Keratinocyte (primary cell): ENCODE results near the gene FRRS1L. TPM values are rescaled to one million over a fixed set of nuclear protein-coding genes. Genes with fewer than 3 reads are reported as not detected.

Source experiments
- DNase-seq: peaks from one replicate; pipeline ENCODE4 v3.0.0-alpha.2; 2011; ENCODE audit warnings: low read depth, missing footprints, low spot score
- FAIRE-seq: peaks from 2 replicates; lab custom pipeline; 2011; peaks lifted over from hg19 to GRCh38; lab: Jason Lieb, UNC
- H2AFZ ChIP-seq: 2 replicates; pipeline ENCODE4 v1.6.0; 2012; ENCODE audit warnings: low read length, control low read depth, inconsistent platforms; ENCODE audit not compliant: control insufficient read depth
- H3K27ac ChIP-seq: 2 replicates; pipeline ENCODE4 v1.5.1; 2011; ENCODE audit warnings: low read length; ENCODE audit not compliant: control insufficient read depth, insufficient read depth
- H3K27me3 ChIP-seq: 3 replicates; pipeline ENCODE4 v1.6.0; 2011; ENCODE audit warnings: low read length; ENCODE audit not compliant: control insufficient read depth, insufficient read depth; ENCODE audit errors: extremely low read depth
- H3K36me3 ChIP-seq, 2 experiments: 2 replicates in 1 of 2; 3 replicates in 1 of 2; pipeline ENCODE4 v1.5.1; 2011; ENCODE audit warnings: low read length in 2 of 2, mild to moderate bottlenecking in 1 of 2; ENCODE audit not compliant: control insufficient read depth in 2 of 2, insufficient read depth in 2 of 2; ENCODE audit errors: extremely low read depth in 1 of 2
- H3K4me1 ChIP-seq: 3 replicates; pipeline ENCODE4 v1.5.1; 2011; ENCODE audit warnings: low read length; ENCODE audit not compliant: control insufficient read depth, insufficient read depth; ENCODE audit errors: extremely low read depth
- H3K4me2 ChIP-seq: 3 replicates; pipeline ENCODE4 v1.6.0; 2011; ENCODE audit warnings: low read depth, low read length; ENCODE audit not compliant: control insufficient read depth, insufficient read depth; ENCODE audit errors: extremely low read depth
- H3K4me3 ChIP-seq, 3 experiments: fragments of 200-600 bp in 1 of 3; sonication (generic) in 1 of 3; 2 replicates in 2 of 3; 3 replicates in 1 of 3; pipeline ENCODE4 v1.5.1; 2011 to 2016; ENCODE audit warnings: low read length in 3 of 3, mild to moderate bottlenecking in 3 of 3, control low read depth in 2 of 3, inconsistent platforms in 1 of 3, low read depth in 1 of 3, mixed read lengths in 1 of 3, mixed run types in 1 of 3, moderate library complexity in 1 of 3; ENCODE audit not compliant: control insufficient read depth in 2 of 3, insufficient read depth in 2 of 3; ENCODE audit errors: extremely low read depth in 1 of 3
- H3K79me2 ChIP-seq: 2 replicates; pipeline ENCODE4 v1.6.0; 2012; ENCODE audit warnings: low read length; ENCODE audit not compliant: control insufficient read depth, insufficient read depth
- H3K9ac ChIP-seq: 3 replicates; pipeline ENCODE4 v1.6.0; 2011; ENCODE audit warnings: low read length; ENCODE audit not compliant: control insufficient read depth, insufficient read depth; ENCODE audit errors: extremely low read depth
- H3K9me1 ChIP-seq: 3 replicates; pipeline ENCODE4 v1.6.0; 2011; ENCODE audit warnings: low read length; ENCODE audit not compliant: control insufficient read depth, insufficient read depth; ENCODE audit errors: extremely low read depth
- H3K9me3 ChIP-seq: 2 replicates; pipeline ENCODE4 v1.5.1; 2012; ENCODE audit warnings: low read depth, low read length; ENCODE audit not compliant: control insufficient read depth
- H4K20me1 ChIP-seq: 3 replicates; pipeline ENCODE4 v1.6.0; 2011; ENCODE audit warnings: low read length; ENCODE audit not compliant: control insufficient read depth, insufficient read depth; ENCODE audit errors: extremely low read depth
- CTCF ChIP-seq, 3 experiments: IDR thresholded peaks in 1 of 3; conservative IDR thresholded peaks in 1 of 3; optimal IDR thresholded peaks in 1 of 3; 2 replicates in 2 of 3; 3 replicates in 1 of 3; pipeline versions ENCODE3 to v1.5.1; 2011; ENCODE audit warnings: low read length in 3 of 3, mild to moderate bottlenecking in 3 of 3, moderate library complexity in 2 of 3, control low read depth in 1 of 3, inconsistent platforms in 1 of 3; ENCODE audit not compliant: insufficient read depth in 2 of 3; ENCODE audit errors: extremely low read depth in 1 of 3
- EZH2 ChIP-seq: IDR thresholded peaks from one replicate; pipeline ENCODE4 v1.6.1; 2012; ENCODE audit warnings: inconsistent platforms, mild to moderate bottlenecking, low read length, moderate library complexity
- dilution Hi-C: fragments of 300-500 bp; cut with MboI; formaldehyde crosslinking; loops from one replicate; pipeline ENCODE4 v1.7.0; 2020; ENCODE audit warnings: low sequenced_read_pairs; ENCODE audit not compliant: extremely low pct_ligation_motif_present
- polyA plus RNA-seq, 5 experiments: library from polyadenylated mRNA; depleted of rRNA in 3 of 5; stranded (reverse) in 3 of 5; stranded (forward) in 1 of 5; unstranded in 1 of 5; fragments of >200 nt; gene quantifications; 1 replicate in 1 of 5; 2 replicates in 3 of 5; 3 replicates in 1 of 5; pipeline versions ENCODE4 v1.2.1 to v1.2.3, GENCODE V29; 2011 to 2012; ENCODE audit warnings: missing spikeins in 2 of 5, low read depth in 1 of 5, low replicate concordance in 1 of 5

Gene FRRS1L
- polyA plus RNA-seq, 1 donor (not counting 4 experiments of a cell fraction or from before 2014, with no cell fraction given), result not detected

- Histone ChIP-seq H2AFZ (no peak overlapping the region), H3K27me3 (no peaks in the 10 kb centered on the region), H3K4me2 (no peak overlapping the region), H3K9me3 (no peaks in the 10 kb centered on the region), H3K9me1 (peaks cover 2% of the 10 kb centered on the region), H3K79me2 (peaks cover 54% of the 10 kb centered on the region), H3K36me3 (peaks cover 9 to 17% of the 10 kb centered on the region in 2 experiments), H4K20me1 (peaks cover 2% of the 10 kb centered on the region), H3K9ac (no peak overlapping the region), H3K4me3 (no peak overlapping the region), H3K27ac (no peak overlapping the region), H3K4me1 (peaks cover 15% of the 10 kb centered on the region)
- dilution Hi-C loops, result no loop called here
- TF ChIP-seq CTCF (optimal IDR thresholded peaks at IDR 0.05 in 1 of 3, IDR thresholded peaks at IDR 0.05 in 1 of 3, conservative IDR thresholded peaks at IDR 0.05 in 1 of 3; ENCODE audit: extremely low read depth in 1 of 3, insufficient read depth in 2 of 3, low read length in 3 of 3) (no peak), EZH2 (no peak)
- no peak for FAIRE-seq
- DNase-seq, result no peak
These were observed 72.8 kb downstream of the FRRS1L start for GRCh38 chr9:109094268-109094667.

GRCh38 chr9:109092587-109092986, 74.5 kb downstream of the FRRS1L start:
- no peak overlapping the region for H2AFZ ChIP-seq
- H4K20me1 ChIP-seq, result no peaks in the 10 kb centered on the region
- no peak overlapping the region for H3K9ac ChIP-seq
- FAIRE-seq (no peak), DNase-seq (no peak)
- peaks cover 39% of the 10 kb centered on the region for H3K79me2 ChIP-seq
- H3K4me2 ChIP-seq, result no peak overlapping the region
- peaks cover 9 to 19% of the 10 kb centered on the region in 2 experiments for H3K36me3 ChIP-seq
- H3K27me3 ChIP-seq, result no peaks in the 10 kb centered on the region
- H3K4me1 ChIP-seq, result no peaks in the 10 kb centered on the region
- no peaks in the 10 kb centered on the region for H3K9me3 ChIP-seq
- dilution Hi-C loops, result no loop called here
- TF ChIP-seq CTCF (optimal IDR thresholded peaks at IDR 0.05 in 1 of 3, IDR thresholded peaks at IDR 0.05 in 1 of 3, conservative IDR thresholded peaks at IDR 0.05 in 1 of 3; ENCODE audit: extremely low read depth in 1 of 3, insufficient read depth in 2 of 3, low read length in 3 of 3) (no peak), EZH2 (no peak)
- peaks cover 2% of the 10 kb centered on the region for H3K9me1 ChIP-seq
- H3K27ac ChIP-seq, result no peak overlapping the region
- no peak overlapping the region for H3K4me3 ChIP-seq
